ENCODE measurements around the gene PTPN7.

Gene PTPN7

DNA sequence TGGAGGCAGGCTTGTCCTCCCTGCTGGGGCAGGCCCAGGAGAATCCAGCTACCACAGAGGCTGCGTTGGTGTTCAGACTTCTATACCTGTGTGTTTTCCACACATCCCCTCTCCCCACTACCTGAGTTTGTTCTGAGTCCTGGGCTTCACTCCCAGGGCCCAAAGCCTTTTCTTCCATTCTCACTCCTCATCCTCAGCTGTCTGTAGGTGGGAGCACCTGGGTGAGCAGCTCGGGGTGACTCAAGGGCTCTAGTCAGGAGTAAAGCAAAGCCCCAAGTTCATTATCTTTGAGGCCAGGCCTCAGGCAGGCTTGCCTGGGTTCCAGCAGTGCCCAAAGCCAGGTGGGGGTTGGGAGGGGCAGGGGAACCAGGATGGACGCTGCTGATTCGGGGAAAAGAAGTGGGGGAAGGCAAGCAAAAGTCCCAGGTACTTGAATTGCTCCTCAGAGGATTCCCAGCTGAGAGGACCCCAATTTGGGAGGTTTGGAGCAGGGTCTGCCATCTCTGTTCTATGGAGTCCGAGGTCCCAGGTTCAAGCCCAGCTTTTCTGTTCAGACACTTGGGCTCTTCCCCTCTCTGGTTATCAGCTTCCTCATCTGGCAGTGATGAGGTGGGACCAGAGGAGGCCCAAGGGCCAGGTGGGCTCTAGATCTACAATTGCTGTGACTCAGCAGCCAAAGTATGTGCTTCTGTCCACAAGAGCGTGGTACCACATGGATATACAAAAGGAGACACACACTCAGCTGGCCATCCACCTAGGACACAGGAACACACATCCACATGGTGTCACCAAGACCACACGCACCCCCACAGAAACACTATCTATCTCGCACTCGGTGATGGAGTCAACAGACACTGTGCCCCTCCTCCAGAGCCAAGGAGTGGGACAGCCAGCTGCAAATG, 5.8 kb upstream of the PTPN7 start:
- H3K4me1 ChIP-seq (ENCODE audit: insufficient read depth, low read length, poor library complexity, severe bottlenecking): peaks cover 57% of the 10 kb centered on the region
- H3K9me3 ChIP-seq (ENCODE audit: insufficient read depth, low read depth, low read length): no peaks in the 10 kb centered on the region
- H4K20me1 ChIP-seq (ENCODE audit: insufficient read depth, low read length, poor library complexity, severe bottlenecking): no peaks in the 10 kb centered on the region
- no peaks in the 10 kb centered on the region for H3K27me3 ChIP-seq (ENCODE audit: insufficient read depth, low read length, poor library complexity, severe bottlenecking)
- H3K9me2 ChIP-seq (replicated peaks; ENCODE audit: low read depth, low read length): no peaks in the 10 kb centered on the region
- TF ChIP-seq, protein P1, sequence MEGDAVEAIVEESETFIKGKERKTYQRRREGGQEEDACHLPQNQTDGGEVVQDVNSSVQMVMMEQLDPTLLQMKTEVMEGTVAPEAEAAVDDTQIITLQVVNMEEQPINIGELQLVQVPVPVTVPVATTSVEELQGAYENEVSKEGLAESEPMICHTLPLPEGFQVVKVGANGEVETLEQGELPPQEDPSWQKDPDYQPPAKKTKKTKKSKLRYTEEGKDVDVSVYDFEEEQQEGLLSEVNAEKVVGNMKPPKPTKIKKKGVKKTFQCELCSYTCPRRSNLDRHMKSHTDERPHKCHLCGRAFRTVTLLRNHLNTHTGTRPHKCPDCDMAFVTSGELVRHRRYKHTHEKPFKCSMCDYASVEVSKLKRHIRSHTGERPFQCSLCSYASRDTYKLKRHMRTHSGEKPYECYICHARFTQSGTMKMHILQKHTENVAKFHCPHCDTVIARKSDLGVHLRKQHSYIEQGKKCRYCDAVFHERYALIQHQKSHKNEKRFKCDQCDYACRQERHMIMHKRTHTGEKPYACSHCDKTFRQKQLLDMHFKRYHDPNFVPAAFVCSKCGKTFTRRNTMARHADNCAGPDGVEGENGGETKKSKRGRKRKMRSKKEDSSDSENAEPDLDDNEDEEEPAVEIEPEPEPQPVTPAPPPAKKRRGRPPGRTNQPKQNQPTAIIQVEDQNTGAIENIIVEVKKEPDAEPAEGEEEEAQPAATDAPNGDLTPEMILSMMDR (conservative IDR thresholded peaks at IDR 0.05; ENCODE audit: low read length): no peak
- TF ChIP-seq EZH2phosphoT487 (IDR thresholded peaks at IDR 0.05; ENCODE audit: borderline replicate concordance): no peak
- H3K9ac ChIP-seq (ENCODE audit: low read depth, low read length, poor library complexity, severe bottlenecking): peak overlapping the region; percentile 100
- peaks cover 2% of the 10 kb centered on the region; the same call in 1 of the 2 replicates for H3F3A ChIP-seq (ENCODE audit: low read depth)
- peak overlapping the region; percentile 61 for H3K4me3 ChIP-seq (ENCODE audit: low read length, poor library complexity, severe bottlenecking)
- H3K79me2 ChIP-seq (ENCODE audit: insufficient read depth, low read length): peaks cover 38% of the 10 kb centered on the region
- peak overlapping the region; percentile 96 for H3K4me2 ChIP-seq (ENCODE audit: low read depth, low read length, poor library complexity, severe bottlenecking)
- no peaks in the 10 kb centered on the region for H3K36me3 ChIP-seq (ENCODE audit: insufficient read depth, low read length)
- no peak overlapping the region for H2AFZ ChIP-seq (ENCODE audit: low read length)

GRCh38 chr1:202165267-202165941, 5.0 kb upstream of the PTPN7 start:
- Histone ChIP-seq H3K4me1 (ENCODE audit: insufficient read depth, low read length, poor library complexity, severe bottlenecking) (peaks cover 63% of the 10 kb centered on the region), H3K9ac (ENCODE audit: low read depth, low read length, poor library complexity, severe bottlenecking) (peak overlapping the region; percentile 100), H4K20me1 (ENCODE audit: insufficient read depth, low read length, poor library complexity, severe bottlenecking) (no peaks in the 10 kb centered on the region), H2AFZ (ENCODE audit: low read length) (no peak overlapping the region), H3K79me2 (ENCODE audit: insufficient read depth, low read length) (peaks cover 45% of the 10 kb centered on the region), H3K27me3 (ENCODE audit: insufficient read depth, low read length, poor library complexity, severe bottlenecking) (no peaks in the 10 kb centered on the region), H3K36me3 (ENCODE audit: insufficient read depth, low read length) (no peaks in the 10 kb centered on the region), H3F3A (ENCODE audit: low read depth) (peaks cover 2% of the 10 kb centered on the region; the same call in 1 of the 2 replicates), H3K9me2 (replicated peaks; ENCODE audit: low read depth, low read length) (no peaks in the 10 kb centered on the region), H3K4me2 (ENCODE audit: low read depth, low read length, poor library complexity, severe bottlenecking) (peak overlapping the region; percentile 96), H3K9me3 (ENCODE audit: insufficient read depth, low read depth, low read length) (no peaks in the 10 kb centered on the region), H3K4me3 (ENCODE audit: low read length, poor library complexity, severe bottlenecking) (peak overlapping the region; percentile 61)
- TF ChIP-seq, protein P1 (conservative IDR thresholded peaks at IDR 0.05; ENCODE audit: low read length): no peak
- no peak for TF ChIP-seq EZH2phosphoT487 (IDR thresholded peaks at IDR 0.05; ENCODE audit: borderline replicate concordance)

GRCh38 chr1:202164271-202165037, 4.1 kb upstream of the PTPN7 start:
- H3K4me2 ChIP-seq (ENCODE audit: low read depth, low read length, poor library complexity, severe bottlenecking): peak overlapping the region; percentile 96
- peak overlapping the region; percentile 100 for H3K9ac ChIP-seq (ENCODE audit: low read depth, low read length, poor library complexity, severe bottlenecking)
- H3K4me3 ChIP-seq (ENCODE audit: low read length, poor library complexity, severe bottlenecking): peak overlapping the region; percentile 61
- H3K4me1 ChIP-seq (ENCODE audit: insufficient read depth, low read length, poor library complexity, severe bottlenecking): peaks cover 63% of the 10 kb centered on the region
- TF ChIP-seq EZH2phosphoT487 (IDR thresholded peaks at IDR 0.05; ENCODE audit: borderline replicate concordance): no peak
- TF ChIP-seq, protein P1 (conservative IDR thresholded peaks at IDR 0.05; ENCODE audit: low read length): no peak
- no peaks in the 10 kb centered on the region for H3K9me3 ChIP-seq (ENCODE audit: insufficient read depth, low read depth, low read length)
- H3K79me2 ChIP-seq (ENCODE audit: insufficient read depth, low read length): peaks cover 54% of the 10 kb centered on the region
- no peak overlapping the region for H2AFZ ChIP-seq (ENCODE audit: low read length)
- no peaks in the 10 kb centered on the region for H3K9me2 ChIP-seq (replicated peaks; ENCODE audit: low read depth, low read length)
- H3K27me3 ChIP-seq (ENCODE audit: insufficient read depth, low read length, poor library complexity, severe bottlenecking): no peaks in the 10 kb centered on the region
- peaks cover 6% of the 10 kb centered on the region for H3F3A ChIP-seq (ENCODE audit: low read depth)
- H4K20me1 ChIP-seq (ENCODE audit: insufficient read depth, low read length, poor library complexity, severe bottlenecking): no peaks in the 10 kb centered on the region
- no peaks in the 10 kb centered on the region for H3K36me3 ChIP-seq (ENCODE audit: insufficient read depth, low read length)
